ENCODE results near the gene DNAH14. TPM values are rescaled to one million over a fixed set of nuclear protein-coding genes. Genes with fewer than 3 reads are reported as not detected.
"Not testable (repeated sequence)": the region's sequence is repeated elsewhere in the genome, so short reads cannot be mapped to it uniquely, and the experiment has no call there.

Gene DNAH14
- total and polyA plus RNA-seq, 4 donors = 0.92 to 11.3 (median 2.0) TPM; not detected in 1

DNA sequence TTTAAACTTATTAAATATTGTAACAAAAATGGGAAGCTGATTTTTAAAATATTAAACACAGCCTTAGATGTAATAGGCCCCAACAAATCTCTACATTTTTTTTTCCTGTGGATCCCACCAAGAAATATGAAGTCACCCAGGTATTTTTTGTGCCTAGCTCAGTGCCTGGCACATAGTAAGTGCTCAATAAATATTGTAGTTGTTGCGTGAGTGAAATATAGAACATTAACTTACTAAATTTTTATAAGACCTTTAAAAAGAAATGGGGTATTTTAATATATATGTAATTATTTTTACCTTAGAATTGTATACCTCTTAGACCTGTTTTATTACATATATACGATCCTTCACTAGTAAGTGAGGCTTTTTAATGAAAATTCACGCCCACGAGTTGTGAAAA lies 569 bp upstream of the DNAH14 start:
- Histone ChIP-seq H3K9me3 (ENCODE audit: control insufficient read depth, low read length) (peaks cover 2% of the 10 kb centered on the region), H3K27me3 (ENCODE audit: control insufficient read depth in 1 of 2, insufficient read depth in 2 of 2, low read length in 1 of 2) (peaks cover 0 to 3% of the 10 kb centered on the region in 2 donors), H3K4me1 (ENCODE audit: control insufficient read depth in 1 of 2, insufficient read depth in 2 of 2, low read length in 2 of 2) (no peaks in the 10 kb centered on the region), H3K36me3 (ENCODE audit: control insufficient read depth in 1 of 2, insufficient read depth in 2 of 2, low read length in 1 of 2) (no peaks in the 10 kb centered on the region), H3K4me3 (ENCODE audit: low read length in 2 of 2) (no peak overlapping the region), H3K27ac (ENCODE audit: low read depth in 1 of 2, low read length in 2 of 2) (no peak overlapping the region)
- WGBS, 2 donors = 57 to 77% methylated on average over 4 of the region's 4 CpGs
- intact Hi-C loops (cut with DNase I) = loop anchor here in 1 of 2 donors (10.0 kb wide), 1 partner anchor 414 kb away; no protein-coding TSS in a partner anchor
- ATAC-seq (ENCODE audit: low FRiP score) = no peak
- no peak for DNase-seq

DNA sequence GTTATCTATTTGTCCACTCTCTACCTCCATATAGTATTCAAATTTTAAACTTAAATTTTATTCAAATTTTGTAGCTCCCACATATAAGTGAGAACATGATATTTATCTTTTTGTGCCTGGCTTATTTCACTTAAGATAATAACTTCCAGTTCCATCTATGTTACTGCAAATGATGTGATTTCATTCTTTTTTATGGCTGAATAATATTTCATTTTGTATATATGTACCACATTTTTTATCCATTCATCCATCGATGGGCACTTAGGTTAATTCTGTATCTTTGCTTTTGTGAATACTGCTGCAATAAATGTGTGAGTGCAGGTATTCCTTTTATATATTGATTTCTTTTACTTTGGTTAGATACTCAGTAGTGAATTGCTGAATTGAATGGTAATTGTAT lies 2.1 kb downstream of the DNAH14 start:
- intact Hi-C loops (cut with DNase I) = no loop called here
- Histone ChIP-seq H3K27me3 (ENCODE audit: control insufficient read depth in 1 of 2, insufficient read depth in 2 of 2, low read length in 1 of 2) (peaks cover 0 to 3% of the 10 kb centered on the region in 2 donors), H3K36me3 (ENCODE audit: control insufficient read depth in 1 of 2, insufficient read depth in 2 of 2, low read length in 1 of 2) (no peaks in the 10 kb centered on the region), H3K4me1 (ENCODE audit: control insufficient read depth in 1 of 2, insufficient read depth in 2 of 2, low read length in 2 of 2) (no peaks in the 10 kb centered on the region), H3K4me3 (ENCODE audit: low read length in 2 of 2) (no peak overlapping the region), H3K9me3 (ENCODE audit: control insufficient read depth, low read length) (peaks cover 2% of the 10 kb centered on the region), H3K27ac (ENCODE audit: low read depth in 1 of 2, low read length in 2 of 2) (no peak overlapping the region)
- ATAC-seq (ENCODE audit: low FRiP score) (no peak), DNase-seq (no peak)
- 30 to 98% methylated on average over 1 of the region's 1 CpG for WGBS, 2 donors

DNA sequence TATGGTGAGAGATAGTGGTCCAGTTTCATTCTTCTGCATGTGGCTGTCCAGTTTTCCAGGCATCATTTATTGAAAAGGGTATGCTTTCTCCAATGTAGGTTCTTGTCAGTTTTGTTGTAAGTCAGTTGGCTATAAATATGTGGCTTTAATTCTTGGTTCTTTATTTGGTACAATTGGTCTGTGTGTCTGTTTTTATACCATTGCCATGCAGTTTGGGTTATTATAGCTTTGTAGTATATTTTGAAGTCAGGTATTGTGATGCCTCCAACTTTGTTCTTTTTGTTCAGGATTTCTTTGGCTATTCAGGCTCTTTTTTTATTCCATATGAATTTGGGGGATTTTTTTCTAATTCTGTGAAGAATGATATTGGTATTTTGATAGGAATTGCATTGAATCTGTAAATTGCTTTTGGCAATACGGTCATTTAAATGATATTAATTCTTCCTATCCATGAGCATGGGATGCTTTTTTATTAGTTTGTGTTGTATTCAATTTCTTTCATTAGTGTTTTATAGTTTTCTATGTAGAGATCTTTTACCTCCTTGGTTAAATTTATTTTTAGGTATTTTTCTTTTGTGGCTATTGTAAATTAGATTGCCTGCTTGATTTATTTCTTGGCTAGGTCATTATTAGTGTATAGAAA lies 3.3 kb downstream of the DNAH14 start:
- DNase-seq = no peak
- WGBS, 2 donors = 86 to 97% methylated on average over 1 of the region's 1 CpG
- intact Hi-C loops (cut with DNase I) = no loop called here
- no peak for ATAC-seq (ENCODE audit: low FRiP score)
- Histone ChIP-seq H3K27ac (ENCODE audit: low read depth in 1 of 2, low read length in 2 of 2) (no peak overlapping the region), H3K27me3 (ENCODE audit: control insufficient read depth in 1 of 2, insufficient read depth in 2 of 2, low read length in 1 of 2) (peaks cover 0 to 3% of the 10 kb centered on the region in 2 donors), H3K4me1 (ENCODE audit: control insufficient read depth in 1 of 2, insufficient read depth in 2 of 2, low read length in 2 of 2) (no peaks in the 10 kb centered on the region), H3K4me3 (ENCODE audit: low read length in 2 of 2) (no peak overlapping the region), H3K9me3 (ENCODE audit: control insufficient read depth, low read length) (peaks cover 2% of the 10 kb centered on the region), H3K36me3 (ENCODE audit: control insufficient read depth in 1 of 2, insufficient read depth in 2 of 2, low read length in 1 of 2) (no peaks in the 10 kb centered on the region)

DNA sequence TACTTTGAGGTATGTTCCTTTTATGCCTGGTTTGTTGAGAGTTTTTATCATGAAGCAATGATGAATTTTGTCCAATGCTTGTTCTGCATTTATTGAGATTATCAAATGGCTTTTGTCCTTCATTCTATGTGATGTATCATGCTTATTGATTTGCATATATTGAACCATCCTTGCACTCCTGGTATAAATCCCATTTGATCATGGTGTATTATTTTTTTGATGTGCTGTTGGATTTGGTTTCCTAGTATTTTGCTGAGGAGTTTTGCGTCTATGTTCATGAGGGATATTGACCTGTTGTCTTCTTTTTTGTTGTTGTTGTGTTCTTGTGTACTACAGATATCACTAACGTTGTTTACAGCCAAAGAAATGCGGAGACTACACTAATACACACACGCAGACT lies 4.1 kb downstream of the DNAH14 start:
- Histone ChIP-seq H3K4me1 (ENCODE audit: control insufficient read depth in 1 of 2, insufficient read depth in 2 of 2, low read length in 2 of 2) (no peaks in the 10 kb centered on the region), H3K27ac (ENCODE audit: low read depth in 1 of 2, low read length in 2 of 2) (no peak overlapping the region), H3K4me3 (ENCODE audit: low read length in 2 of 2) (no peak overlapping the region), H3K27me3 (ENCODE audit: control insufficient read depth in 1 of 2, insufficient read depth in 2 of 2, low read length in 1 of 2) (peaks cover 0 to 3% of the 10 kb centered on the region in 2 donors), H3K36me3 (ENCODE audit: control insufficient read depth in 1 of 2, insufficient read depth in 2 of 2, low read length in 1 of 2) (no peaks in the 10 kb centered on the region), H3K9me3 (ENCODE audit: control insufficient read depth, low read length) (peaks cover 2% of the 10 kb centered on the region)
- intact Hi-C loops (cut with DNase I) = no loop called here
- ATAC-seq (ENCODE audit: low FRiP score) (no peak), DNase-seq (no peak)
- WGBS, 2 donors = 93 to 96% methylated on average over 4 of the region's 4 CpGs

DNA sequence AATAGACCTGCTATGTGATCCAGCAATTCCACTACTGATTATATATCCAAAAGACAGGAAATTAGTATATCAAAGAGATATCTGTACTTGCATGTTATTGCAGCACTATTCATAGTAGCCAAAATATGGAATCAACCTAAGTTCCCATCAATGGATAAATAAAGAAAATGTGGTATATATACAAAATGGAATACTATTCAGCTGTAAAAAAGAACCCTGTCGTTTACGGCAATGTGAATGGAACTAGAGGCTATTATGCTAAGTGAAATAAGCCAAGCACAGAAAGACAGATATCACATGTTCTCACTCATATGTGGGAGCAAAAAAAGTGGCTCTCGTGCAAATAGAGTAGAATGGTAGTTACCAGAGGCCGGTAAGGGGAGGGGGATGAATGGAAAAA lies 9.2 kb downstream of the DNAH14 start:
- no peak overlapping the region for H3K27ac ChIP-seq (ENCODE audit: low read depth in 1 of 2, low read length in 2 of 2)
- no peak overlapping the region for H3K4me3 ChIP-seq (ENCODE audit: low read length in 2 of 2)
- H3K36me3 ChIP-seq (ENCODE audit: control insufficient read depth in 1 of 2, insufficient read depth in 2 of 2, low read length in 1 of 2) = no peaks in the 10 kb centered on the region
- no peaks in the 10 kb centered on the region for H3K9me3 ChIP-seq (ENCODE audit: control insufficient read depth, low read length)
- H3K4me1 ChIP-seq (ENCODE audit: control insufficient read depth in 1 of 2, insufficient read depth in 2 of 2, low read length in 2 of 2) = no peaks in the 10 kb centered on the region
- 94 to 100% methylated on average over 4 of the region's 4 CpGs for WGBS, 2 donors
- no peaks in the 10 kb centered on the region for H3K27me3 ChIP-seq (ENCODE audit: control insufficient read depth in 1 of 2, insufficient read depth in 2 of 2, low read length in 1 of 2)
- intact Hi-C loops (cut with DNase I) = no loop called here
- ATAC-seq (ENCODE audit: low FRiP score) (no peak), DNase-seq (no peak)

DNA sequence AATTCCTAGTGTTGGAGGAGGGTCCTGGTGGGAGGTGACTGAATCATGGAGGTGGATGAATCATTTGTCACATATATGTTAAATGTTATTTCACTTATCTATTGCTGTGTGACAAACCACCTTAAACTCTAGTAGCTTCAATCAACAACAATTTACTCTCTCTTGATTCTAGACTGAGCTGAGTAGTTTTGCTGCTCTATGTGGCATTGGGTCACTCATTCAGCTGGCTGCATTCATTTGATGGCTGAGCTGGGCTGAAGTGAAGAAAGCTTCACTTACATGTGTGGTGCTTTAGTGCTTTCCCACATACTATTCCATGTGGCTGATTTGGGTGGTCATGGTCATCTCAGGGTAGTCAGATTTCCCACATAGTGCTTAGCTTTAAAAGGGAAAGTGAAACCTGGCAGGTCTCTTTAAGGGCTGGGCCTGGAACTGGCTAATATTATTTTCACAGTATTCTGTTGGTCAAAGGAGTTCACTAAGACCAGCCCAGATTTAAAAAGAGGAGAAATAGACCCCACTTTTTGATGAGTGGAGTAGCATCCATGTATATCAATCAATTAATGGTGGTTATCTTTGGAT lies 10.5 kb downstream of the DNAH14 start:
- Histone ChIP-seq H3K27me3 (ENCODE audit: control insufficient read depth in 1 of 2, insufficient read depth in 2 of 2, low read length in 1 of 2) (no peaks in the 10 kb centered on the region), H3K4me3 (ENCODE audit: low read length in 2 of 2) (no peak overlapping the region), H3K36me3 (ENCODE audit: control insufficient read depth in 1 of 2, insufficient read depth in 2 of 2, low read length in 1 of 2) (no peaks in the 10 kb centered on the region), H3K9me3 (ENCODE audit: control insufficient read depth, low read length) (no peaks in the 10 kb centered on the region), H3K4me1 (ENCODE audit: control insufficient read depth in 1 of 2, insufficient read depth in 2 of 2, low read length in 2 of 2) (no peaks in the 10 kb centered on the region), H3K27ac (ENCODE audit: low read depth in 1 of 2, low read length in 2 of 2) (no peak overlapping the region)
- no peak for ATAC-seq (ENCODE audit: low FRiP score)
- DNase-seq = no peak
- intact Hi-C loops (cut with DNase I) = no loop called here

DNA sequence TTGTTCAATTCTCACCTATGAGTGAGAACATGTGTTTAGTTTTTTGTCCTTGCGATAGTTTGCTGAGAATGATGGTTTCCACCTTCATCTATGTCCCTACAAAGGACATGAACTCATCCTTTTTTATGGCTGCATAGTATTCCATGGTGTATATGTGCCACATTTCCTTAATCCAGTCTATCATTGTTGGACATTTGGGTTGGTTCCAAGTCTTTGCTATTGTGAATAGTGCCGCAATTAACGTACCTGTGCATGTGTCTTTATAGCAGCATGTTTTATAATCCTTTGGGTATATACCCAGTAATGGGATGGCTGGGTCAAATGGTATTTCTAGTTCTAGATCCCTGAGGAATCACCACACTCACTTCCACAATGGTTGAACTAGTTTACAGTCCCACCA lies 11.3 kb downstream of the DNAH14 start:
- DNase-seq; H3K27ac ChIP-seq (ENCODE audit: low read depth in 1 of 2, low read length in 2 of 2); H3K4me1 ChIP-seq (ENCODE audit: control insufficient read depth in 1 of 2, insufficient read depth in 2 of 2, low read length in 2 of 2); H3K36me3 ChIP-seq (ENCODE audit: control insufficient read depth in 1 of 2, insufficient read depth in 2 of 2, low read length in 1 of 2); ATAC-seq (ENCODE audit: low FRiP score); intact Hi-C loops (cut with DNase I); H3K4me3 ChIP-seq (ENCODE audit: low read length in 2 of 2); H3K9me3 ChIP-seq (ENCODE audit: control insufficient read depth, low read length); H3K27me3 ChIP-seq (ENCODE audit: control insufficient read depth in 1 of 2, insufficient read depth in 2 of 2, low read length in 1 of 2): not testable (repeated sequence)
- 96 to 100% methylated on average over 3 of the region's 3 CpGs for WGBS, 2 donors

DNA sequence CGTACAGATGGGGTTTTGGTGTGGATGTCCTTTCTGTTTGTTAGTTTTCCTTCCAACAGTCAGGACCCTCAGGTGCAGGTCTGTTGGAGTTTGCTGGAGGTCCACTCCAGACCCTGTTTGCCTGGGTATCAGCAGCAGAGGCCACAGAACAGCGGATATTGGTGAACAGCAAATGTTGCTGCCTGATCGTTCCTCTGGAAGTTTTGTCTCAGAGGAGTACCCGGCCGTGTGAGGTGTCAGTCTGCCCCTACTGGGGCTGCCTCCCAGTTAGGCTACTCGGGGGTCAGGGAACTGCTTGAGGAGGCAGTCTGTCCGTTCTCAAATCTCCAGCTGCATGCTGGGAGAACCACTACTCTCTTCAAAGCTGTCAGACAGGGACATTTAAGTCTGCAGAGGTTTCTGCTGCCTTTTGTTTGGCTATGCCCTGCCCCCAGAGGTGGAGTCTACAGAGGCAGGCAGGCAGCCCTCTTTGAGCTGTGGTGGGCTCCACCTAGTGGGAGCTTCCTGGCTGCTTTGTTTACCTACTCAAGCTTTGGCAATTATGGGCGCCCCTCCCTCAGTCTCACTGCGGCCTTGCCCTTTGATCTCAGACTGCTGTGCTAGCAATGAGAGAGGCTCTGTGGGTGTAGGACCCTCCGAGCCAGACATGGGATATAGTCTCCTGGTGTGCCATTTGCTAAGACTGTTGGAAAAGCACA lies 16.3 kb downstream of the DNAH14 start:
- intact Hi-C loops (cut with DNase I); H3K4me3 ChIP-seq (ENCODE audit: low read length in 2 of 2); H3K36me3 ChIP-seq (ENCODE audit: control insufficient read depth in 1 of 2, insufficient read depth in 2 of 2, low read length in 1 of 2); ATAC-seq (ENCODE audit: low FRiP score); H3K27me3 ChIP-seq (ENCODE audit: control insufficient read depth in 1 of 2, insufficient read depth in 2 of 2, low read length in 1 of 2); H3K4me1 ChIP-seq (ENCODE audit: control insufficient read depth in 1 of 2, insufficient read depth in 2 of 2, low read length in 2 of 2); DNase-seq; H3K27ac ChIP-seq (ENCODE audit: low read depth in 1 of 2, low read length in 2 of 2); H3K9me3 ChIP-seq (ENCODE audit: control insufficient read depth, low read length): not testable (repeated sequence)
- WGBS, 2 donors = 84 to 85% methylated on average over 10 of the region's 10 CpGs

DNA sequence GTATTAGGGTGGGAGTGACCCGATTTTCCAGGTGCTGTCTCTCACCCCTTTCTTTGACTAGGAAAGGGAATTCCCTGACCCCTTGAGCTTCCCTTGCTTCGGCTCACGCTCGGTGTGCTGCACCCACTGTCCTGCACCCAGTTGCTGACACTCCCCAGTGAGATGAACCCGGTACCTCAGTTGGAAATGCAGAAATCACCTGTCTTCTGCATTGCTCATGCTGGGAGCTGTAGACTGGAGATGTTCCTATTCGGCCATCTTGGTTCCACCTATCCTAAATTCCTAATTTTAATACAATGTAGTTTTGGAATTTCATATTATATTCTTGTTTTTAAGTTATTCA lies 16.8 kb downstream of the DNAH14 start:
- H3K27ac ChIP-seq (ENCODE audit: low read depth in 1 of 2, low read length in 2 of 2); intact Hi-C loops (cut with DNase I); H3K36me3 ChIP-seq (ENCODE audit: control insufficient read depth in 1 of 2, insufficient read depth in 2 of 2, low read length in 1 of 2); H3K9me3 ChIP-seq (ENCODE audit: control insufficient read depth, low read length); H3K4me3 ChIP-seq (ENCODE audit: low read length in 2 of 2); ATAC-seq (ENCODE audit: low FRiP score); H3K27me3 ChIP-seq (ENCODE audit: control insufficient read depth in 1 of 2, insufficient read depth in 2 of 2, low read length in 1 of 2); DNase-seq; H3K4me1 ChIP-seq (ENCODE audit: control insufficient read depth in 1 of 2, insufficient read depth in 2 of 2, low read length in 2 of 2): not testable (repeated sequence)
- 94 to 96% methylated on average over 6 of the region's 6 CpGs for WGBS, 2 donors
